Endothelial cell of umbilical vein (primary cell): Measurements from ENCODE around the gene ZNF316. TPM values are rescaled to one million over a fixed set of nuclear protein-coding genes. Genes with fewer than 3 reads are reported as not detected.

Source experiments
- BruUV-seq: library from RNA; stranded (reverse); fragments of 400-500 nt; replicated peaks from 2 replicates; lab custom pipeline; 2021; lab: Mats Ljungman, UMichigan
- CTCF ChIA-PET: fragments of 300-600, 350-600 bp; sonication (Branson Sonifier 250); formaldehyde crosslinking; loops from one replicate; lab custom pipeline; 2021; ENCODE audit warnings: antibody characterized with exemption, inconsistent platforms; lab: Charles Lee
- POLR2A ChIA-PET: fragments of 300-600, 350-600 bp; sonication (Branson Sonifier 250); formaldehyde crosslinking; loops from one replicate; lab custom pipeline; 2021; ENCODE audit warnings: antibody characterized with exemption, inconsistent platforms; lab: Charles Lee
- DNase-seq: peaks from one replicate; pipeline ENCODE4 v3.0.0-alpha.2; 2011; ENCODE audit warnings: low read depth, low spot score
- FAIRE-seq: peaks from 2 replicates; lab custom pipeline; 2011; peaks lifted over from hg19 to GRCh38; lab: Jason Lieb, UNC
- H2AFZ ChIP-seq: 2 replicates; pipeline ENCODE4 v1.6.0; 2012; ENCODE audit warnings: low read depth, low read length, control low read depth, inconsistent platforms
- H3K27ac ChIP-seq: 2 replicates; pipeline ENCODE4 v1.5.1; 2011; ENCODE audit warnings: low read depth, mild to moderate bottlenecking, control low read depth, low read length, moderate library complexity; ENCODE audit not compliant: insufficient read depth
- H3K27me3 ChIP-seq, 2 experiments: 2 replicates each; pipeline versions ENCODE4 v1.6.0 to v1.6.1; 2011; ENCODE audit warnings: low read length in 2 of 2, mixed read lengths in 1 of 2; ENCODE audit not compliant: control insufficient read depth in 2 of 2, insufficient read depth in 2 of 2
- H3K36me3 ChIP-seq, 2 experiments: 2 replicates in 1 of 2; 3 replicates in 1 of 2; pipeline ENCODE4 v1.5.1; 2011; ENCODE audit warnings: low read length in 2 of 2, mild to moderate bottlenecking in 1 of 2, moderate library complexity in 1 of 2; ENCODE audit not compliant: control insufficient read depth in 2 of 2, insufficient read depth in 2 of 2; ENCODE audit errors: extremely low read depth in 1 of 2
- H3K4me1 ChIP-seq: 3 replicates; pipeline ENCODE4 v1.5.1; 2011; ENCODE audit warnings: mild to moderate bottlenecking, low read length; ENCODE audit not compliant: control insufficient read depth, insufficient read depth; ENCODE audit errors: extremely low read depth
- H3K4me2 ChIP-seq: 2 replicates; pipeline ENCODE4 v1.6.1; 2011; ENCODE audit warnings: low read length, control low read depth, mixed read lengths; ENCODE audit not compliant: insufficient read depth
- H3K4me3 ChIP-seq, 3 experiments: fragments of 200-600 bp in 1 of 3; sonication (generic), shearing (Covaris generic) in 1 of 3; replicated peaks in 1 of 3; 2 replicates each; pipeline ENCODE4 v1.5.1; 2011 to 2016; ENCODE audit warnings: control low read depth in 3 of 3, low read length in 3 of 3, mild to moderate bottlenecking in 2 of 3, inconsistent platforms in 1 of 3, low read depth in 1 of 3, moderate library complexity in 1 of 3; ENCODE audit not compliant: insufficient read depth in 1 of 3
- H3K79me2 ChIP-seq: 2 replicates; pipeline ENCODE4 v1.6.0; 2012; ENCODE audit warnings: low read length, inconsistent platforms; ENCODE audit not compliant: control insufficient read depth, insufficient read depth
- H3K9ac ChIP-seq: replicated peaks from 2 replicates; pipeline ENCODE3; 2011; ENCODE audit warnings: low read length, control low read depth; ENCODE audit not compliant: insufficient read depth; ENCODE audit errors: extremely low read depth
- H3K9me1 ChIP-seq: replicated peaks from 3 replicates; pipeline ENCODE4 v1.6.0; 2011; ENCODE audit warnings: mild to moderate bottlenecking, low read length; ENCODE audit not compliant: control insufficient read depth, insufficient read depth; ENCODE audit errors: extremely low read depth
- H3K9me3 ChIP-seq: replicated peaks from 2 replicates; pipeline ENCODE4 v1.5.1; 2012; ENCODE audit warnings: low read length, inconsistent platforms; ENCODE audit not compliant: control insufficient read depth, insufficient read depth
- H4K20me1 ChIP-seq: replicated peaks from 2 replicates; pipeline ENCODE3; 2011; ENCODE audit warnings: mild to moderate bottlenecking, low read length; ENCODE audit not compliant: control insufficient read depth, insufficient read depth; ENCODE audit errors: extremely low read depth
- FOS ChIP-seq: IDR thresholded peaks from 2 replicates; pipeline ENCODE4 v1.6.1; 2011; ENCODE audit warnings: mild to moderate bottlenecking, low read length, moderate library complexity, borderline replicate concordance; ENCODE audit not compliant: insufficient read depth
- POLR2A ChIP-seq: IDR thresholded peaks from 2 replicates; pipeline ENCODE4 v1.6.1; 2012; ENCODE audit warnings: low read depth, mild to moderate bottlenecking, control low read depth, low read length
- POLR2AphosphoS5 ChIP-seq: IDR thresholded peaks from 2 replicates; pipeline ENCODE4 v1.6.1; 2012; ENCODE audit warnings: low read depth, mild to moderate bottlenecking, control low read depth, low read length, moderate library complexity; ENCODE audit not compliant: insufficient read depth
- dilution Hi-C: fragments of 300-500 bp; cut with MboI; formaldehyde crosslinking; loops from one replicate; pipeline ENCODE4 v1.15.0; 2019; ENCODE audit warnings: low sequenced_read_pairs; ENCODE audit not compliant: extremely low pct_ligation_motif_present
- intact Hi-C: fragments of 100-400 bp; cut with micrococcal nuclease; formaldehyde crosslinking; loops from one replicate; pipeline ENCODE4 v1.10.0; 2022
- polyA plus RNA-seq, 4 experiments: library from polyadenylated mRNA; depleted of rRNA in 3 of 4; stranded (reverse) in 3 of 4; unstranded in 1 of 4; fragments of >200 nt; gene quantifications; 2 replicates each; pipeline versions ENCODE4 v1.2.1 to v1.2.3, GENCODE V29; 2011 to 2012; ENCODE audit warnings: missing spikeins in 1 of 4
- total RNA-seq: library from RNA; stranded (reverse); gene quantifications from 2 replicates; pipeline ENCODE4 v1.2.3, GENCODE V29; 2021
- TF ChIP-seq, protein P1 (sequence below), 2 donors: IDR thresholded peaks; 1 replicate in 1 of 2; 2 replicates in 1 of 2; pipeline ENCODE4 v1.5.1; 2011; ENCODE audit warnings: low read length in 2 of 2, mild to moderate bottlenecking in 2 of 2, moderate library complexity in 2 of 2, control low read depth in 1 of 2, inconsistent platforms in 1 of 2, low read depth in 1 of 2; ENCODE audit not compliant: insufficient read depth in 1 of 2; ENCODE audit errors: extremely low read depth in 1 of 2

Gene ZNF316
- total and polyA plus RNA-seq, 2 donors (not counting 3 experiments of a cell fraction or from before 2014, with no cell fraction given) = 7.7 to 23.8 TPM

DNA sequence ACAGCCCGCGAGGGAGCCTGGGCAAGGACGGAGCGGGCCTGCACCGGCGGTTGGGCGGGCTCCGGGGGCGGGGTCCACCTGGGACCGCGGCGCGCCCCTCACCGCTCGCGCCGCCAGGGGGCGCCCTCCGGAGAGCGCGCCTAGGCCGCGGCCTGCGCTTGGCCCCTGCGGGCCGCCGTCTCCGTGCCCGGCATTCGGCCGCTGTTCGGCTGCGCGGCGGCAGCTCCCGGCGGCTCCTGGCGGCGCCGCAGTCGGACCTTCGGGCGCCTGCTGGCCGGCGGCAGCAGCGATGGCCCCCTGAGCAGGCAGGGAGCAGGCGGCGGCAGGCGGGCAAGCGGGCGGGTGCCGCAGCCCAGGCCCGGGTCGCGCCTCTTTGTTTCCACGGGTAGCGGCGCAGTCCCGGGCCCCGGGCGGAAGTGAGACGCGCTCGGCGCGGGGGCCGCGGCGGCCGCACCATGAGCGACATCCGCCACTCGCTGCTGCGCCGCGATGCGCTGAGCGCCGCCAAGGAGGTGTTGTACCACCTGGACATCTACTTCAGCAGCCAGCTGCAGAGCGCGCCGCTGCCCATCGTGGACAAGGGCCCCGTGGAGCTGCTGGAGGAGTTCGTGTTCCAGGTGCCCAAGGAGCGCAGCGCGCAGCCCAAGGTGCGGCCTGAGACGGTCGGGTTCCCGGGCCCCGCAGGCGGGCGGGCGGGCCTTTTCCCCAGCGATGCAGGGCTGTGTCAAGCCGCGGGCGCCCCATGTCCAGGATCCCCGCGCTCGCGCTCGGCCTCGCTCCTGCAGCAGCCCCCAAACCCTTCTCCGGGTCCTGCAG, 47.1 kb upstream of the ZNF316 start, which contains the start of gene INTS15:
Gene INTS15, plus strand, starts transcription at position 193 of the 816 bp plus-strand sequence. Its CDS starts 263 bp downstream, at position 456.
- FAIRE-seq = peak; percentile 90
- CTCF ChIA-PET = interaction anchor here (0.7 to 2.1 kb wide), 10 partner anchors 10 to 268 kb away, joined by 3 to 18 read pairs (median 4); partner anchors contain the start of gene ZDHHC4
- BruUV-seq = no TSS peak

More for the DNA sequence above, 47.1 kb upstream of the ZNF316 start, which contains the start of gene INTS15:
- Histone ChIP-seq H3K79me2 (peaks cover 13% of the 10 kb centered on the region), H3K9me1 (no peaks in the 10 kb centered on the region), H3K27ac (peak within 1 kb of the TSS; percentile 60), H3K36me3 (peaks cover 3 to 12% of the 10 kb centered on the region in 2 experiments), H3K4me3 (peak within 1 kb of the TSS; percentile 66 to 96 (median 70)), H3K9ac (peak within 1 kb of the TSS; percentile 77), H2AFZ (peak within 1 kb of the TSS; percentile 92), H3K9me3 (no peaks in the 10 kb centered on the region), H3K27me3 (no peaks in the 10 kb centered on the region), H3K4me1 (peaks cover 12% of the 10 kb centered on the region), H4K20me1 (no peaks in the 10 kb centered on the region), H3K4me2 (peak within 1 kb of the TSS; percentile 81)
- dilution Hi-C loops (no loop called here), intact Hi-C loops (loop anchor here (1.0 to 5.0 kb wide), 4 partner anchors 13 to 267 kb away; partner anchors contain the start of genes ZDHHC4 and ZNF12)
- POLR2A ChIA-PET = interaction anchor here (0.7 to 1.3 kb wide), 2 partner anchors 31 to 47 kb away, joined by 3 to 4 read pairs; partner anchors contain the start of gene ZNF316
- TF ChIP-seq FOS (no peak), POLR2AphosphoS5 (peak; percentile 99), POLR2A (peak; percentile 94)
- TF ChIP-seq, protein P1, sequence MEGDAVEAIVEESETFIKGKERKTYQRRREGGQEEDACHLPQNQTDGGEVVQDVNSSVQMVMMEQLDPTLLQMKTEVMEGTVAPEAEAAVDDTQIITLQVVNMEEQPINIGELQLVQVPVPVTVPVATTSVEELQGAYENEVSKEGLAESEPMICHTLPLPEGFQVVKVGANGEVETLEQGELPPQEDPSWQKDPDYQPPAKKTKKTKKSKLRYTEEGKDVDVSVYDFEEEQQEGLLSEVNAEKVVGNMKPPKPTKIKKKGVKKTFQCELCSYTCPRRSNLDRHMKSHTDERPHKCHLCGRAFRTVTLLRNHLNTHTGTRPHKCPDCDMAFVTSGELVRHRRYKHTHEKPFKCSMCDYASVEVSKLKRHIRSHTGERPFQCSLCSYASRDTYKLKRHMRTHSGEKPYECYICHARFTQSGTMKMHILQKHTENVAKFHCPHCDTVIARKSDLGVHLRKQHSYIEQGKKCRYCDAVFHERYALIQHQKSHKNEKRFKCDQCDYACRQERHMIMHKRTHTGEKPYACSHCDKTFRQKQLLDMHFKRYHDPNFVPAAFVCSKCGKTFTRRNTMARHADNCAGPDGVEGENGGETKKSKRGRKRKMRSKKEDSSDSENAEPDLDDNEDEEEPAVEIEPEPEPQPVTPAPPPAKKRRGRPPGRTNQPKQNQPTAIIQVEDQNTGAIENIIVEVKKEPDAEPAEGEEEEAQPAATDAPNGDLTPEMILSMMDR (IDR thresholded peaks at IDR 0.05; ENCODE audit: extremely low read depth in 1 of 2, insufficient read depth in 1 of 2, low read depth in 1 of 2, low read length in 2 of 2) = peak; percentile 57 to 86
- peak; percentile 70 for DNase-seq
